Ishikawa (cell line): ENCODE data around the gene CEP43.

Experiments used
- CEBPB ChIP-seq: IDR thresholded peaks from 2 replicates; pipeline ENCODE4 v1.6.1; 2012
- CREB1 ChIP-seq: IDR thresholded peaks from 2 replicates; pipeline ENCODE4 v1.6.1; 2012; ENCODE audit warnings: low read depth
- EGR1 ChIP-seq: IDR thresholded peaks from 2 replicates; pipeline ENCODE4 v1.6.1; 2012
- EP300 ChIP-seq: IDR thresholded peaks from 2 replicates; pipeline ENCODE4 v1.6.1; 2012; ENCODE audit warnings: borderline replicate concordance
- FOXM1 ChIP-seq: IDR thresholded peaks from 2 replicates; pipeline ENCODE4 v1.6.1; 2012; ENCODE audit warnings: low read depth, borderline replicate concordance
- NFIC ChIP-seq: IDR thresholded peaks from 2 replicates; pipeline ENCODE4 v1.6.1; 2012
- RAD21 ChIP-seq: IDR thresholded peaks from 2 replicates; pipeline ENCODE4 v1.6.1; 2012; ENCODE audit warnings: low read depth
- TAF1 ChIP-seq: IDR thresholded peaks from 2 replicates; pipeline ENCODE4 v1.6.1; 2012; ENCODE audit warnings: low read depth, mild to moderate bottlenecking
- TCF12 ChIP-seq: IDR thresholded peaks from 2 replicates; pipeline ENCODE4 v1.6.1; 2012; ENCODE audit warnings: low read depth
- TEAD4 ChIP-seq: IDR thresholded peaks from 2 replicates; pipeline ENCODE4 v1.6.1; 2012
- YY1 ChIP-seq: IDR thresholded peaks from 2 replicates; pipeline ENCODE4 v1.6.1; 2012; ENCODE audit warnings: low read depth
- ZBTB7A ChIP-seq: IDR thresholded peaks from 2 replicates; pipeline ENCODE4 v1.6.1; 2012; ENCODE audit warnings: low read depth
- TF ChIP-seq, protein P1 (sequence below): IDR thresholded peaks from 2 replicates; pipeline ENCODE4 v1.6.1; 2012
- TF ChIP-seq, protein P2 (sequence below): IDR thresholded peaks from 2 replicates; pipeline ENCODE4 v1.6.1; 2012; ENCODE audit warnings: low read depth, mild to moderate bottlenecking
- TF ChIP-seq, protein P3 (sequence below): IDR thresholded peaks from 2 replicates; pipeline ENCODE4 v1.6.1; 2012

CEP43 gene

DNA sequence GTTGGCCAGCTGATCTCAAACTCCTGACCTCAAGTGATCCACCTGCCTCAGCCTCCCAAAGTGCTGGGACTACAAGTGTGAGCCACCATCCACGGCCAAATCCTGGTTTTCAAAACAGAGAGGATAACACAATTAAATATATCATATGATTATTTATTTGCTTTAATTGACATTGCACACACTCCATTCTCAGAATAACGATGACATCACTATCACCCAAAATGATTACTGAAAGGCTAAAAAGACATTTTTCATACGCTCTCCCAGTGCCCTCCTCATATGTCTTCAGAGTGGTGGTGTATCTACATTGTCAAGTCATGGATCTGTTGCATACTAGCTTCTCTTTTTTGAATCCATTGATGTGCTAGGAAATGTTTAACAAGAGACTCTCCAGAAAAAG, 18.5 kb upstream of the CEP43 start:
- TF ChIP-seq YY1: no peak
- TF ChIP-seq, protein P1, sequence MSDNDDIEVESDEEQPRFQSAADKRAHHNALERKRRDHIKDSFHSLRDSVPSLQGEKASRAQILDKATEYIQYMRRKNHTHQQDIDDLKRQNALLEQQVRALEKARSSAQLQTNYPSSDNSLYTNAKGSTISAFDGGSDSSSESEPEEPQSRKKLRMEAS: no peak
- no peak for TF ChIP-seq RAD21
- TF ChIP-seq CREB1: no peak
- TF ChIP-seq CEBPB: no peak
- TF ChIP-seq ZBTB7A: no peak
- TF ChIP-seq EGR1: no peak
- no peak for TF ChIP-seq TCF12
- no peak for TF ChIP-seq EP300
- TF ChIP-seq NFIC: no peak
- TF ChIP-seq TAF1: no peak
- no peak for TF ChIP-seq TEAD4
- no peak for TF ChIP-seq FOXM1
- TF ChIP-seq, protein P2, sequence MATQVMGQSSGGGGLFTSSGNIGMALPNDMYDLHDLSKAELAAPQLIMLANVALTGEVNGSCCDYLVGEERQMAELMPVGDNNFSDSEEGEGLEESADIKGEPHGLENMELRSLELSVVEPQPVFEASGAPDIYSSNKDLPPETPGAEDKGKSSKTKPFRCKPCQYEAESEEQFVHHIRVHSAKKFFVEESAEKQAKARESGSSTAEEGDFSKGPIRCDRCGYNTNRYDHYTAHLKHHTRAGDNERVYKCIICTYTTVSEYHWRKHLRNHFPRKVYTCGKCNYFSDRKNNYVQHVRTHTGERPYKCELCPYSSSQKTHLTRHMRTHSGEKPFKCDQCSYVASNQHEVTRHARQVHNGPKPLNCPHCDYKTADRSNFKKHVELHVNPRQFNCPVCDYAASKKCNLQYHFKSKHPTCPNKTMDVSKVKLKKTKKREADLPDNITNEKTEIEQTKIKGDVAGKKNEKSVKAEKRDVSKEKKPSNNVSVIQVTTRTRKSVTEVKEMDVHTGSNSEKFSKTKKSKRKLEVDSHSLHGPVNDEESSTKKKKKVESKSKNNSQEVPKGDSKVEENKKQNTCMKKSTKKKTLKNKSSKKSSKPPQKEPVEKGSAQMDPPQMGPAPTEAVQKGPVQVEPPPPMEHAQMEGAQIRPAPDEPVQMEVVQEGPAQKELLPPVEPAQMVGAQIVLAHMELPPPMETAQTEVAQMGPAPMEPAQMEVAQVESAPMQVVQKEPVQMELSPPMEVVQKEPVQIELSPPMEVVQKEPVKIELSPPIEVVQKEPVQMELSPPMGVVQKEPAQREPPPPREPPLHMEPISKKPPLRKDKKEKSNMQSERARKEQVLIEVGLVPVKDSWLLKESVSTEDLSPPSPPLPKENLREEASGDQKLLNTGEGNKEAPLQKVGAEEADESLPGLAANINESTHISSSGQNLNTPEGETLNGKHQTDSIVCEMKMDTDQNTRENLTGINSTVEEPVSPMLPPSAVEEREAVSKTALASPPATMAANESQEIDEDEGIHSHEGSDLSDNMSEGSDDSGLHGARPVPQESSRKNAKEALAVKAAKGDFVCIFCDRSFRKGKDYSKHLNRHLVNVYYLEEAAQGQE: no peak
- TF ChIP-seq, protein P3, sequence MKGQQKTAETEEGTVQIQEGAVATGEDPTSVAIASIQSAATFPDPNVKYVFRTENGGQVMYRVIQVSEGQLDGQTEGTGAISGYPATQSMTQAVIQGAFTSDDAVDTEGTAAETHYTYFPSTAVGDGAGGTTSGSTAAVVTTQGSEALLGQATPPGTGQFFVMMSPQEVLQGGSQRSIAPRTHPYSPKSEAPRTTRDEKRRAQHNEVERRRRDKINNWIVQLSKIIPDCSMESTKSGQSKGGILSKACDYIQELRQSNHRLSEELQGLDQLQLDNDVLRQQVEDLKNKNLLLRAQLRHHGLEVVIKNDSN: no peak

DNA sequence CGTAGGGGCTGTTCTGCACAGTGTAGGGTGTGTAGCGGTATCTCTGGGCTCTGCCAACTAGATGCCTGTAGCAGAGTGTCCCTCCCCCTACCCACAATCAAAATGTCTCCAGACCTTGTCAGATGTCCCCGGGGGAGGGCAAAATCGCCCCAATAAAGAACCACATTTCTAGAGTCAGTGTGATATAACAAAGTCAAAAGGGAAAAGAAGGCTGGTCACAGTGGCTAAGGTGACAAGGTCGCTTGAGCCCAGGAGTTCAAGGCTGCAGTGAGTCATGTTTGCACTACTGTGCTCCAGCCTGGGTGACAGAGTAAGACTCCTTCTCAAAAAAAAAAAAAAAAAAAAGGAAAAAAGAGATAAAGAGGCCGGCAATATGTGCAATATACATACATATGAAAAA, 11.7 kb upstream of the CEP43 start:
- no peak for TF ChIP-seq RAD21
- TF ChIP-seq TAF1: no peak
- TF ChIP-seq, protein P1: no peak
- no peak for TF ChIP-seq NFIC
- no peak for TF ChIP-seq TEAD4
- TF ChIP-seq, protein P3: no peak
- no peak for TF ChIP-seq YY1
- TF ChIP-seq CEBPB: no peak
- TF ChIP-seq, protein P2: no peak
- TF ChIP-seq EGR1: no peak
- no peak for TF ChIP-seq CREB1
- TF ChIP-seq FOXM1: no peak
- no peak for TF ChIP-seq ZBTB7A
- no peak for TF ChIP-seq EP300

DNA sequence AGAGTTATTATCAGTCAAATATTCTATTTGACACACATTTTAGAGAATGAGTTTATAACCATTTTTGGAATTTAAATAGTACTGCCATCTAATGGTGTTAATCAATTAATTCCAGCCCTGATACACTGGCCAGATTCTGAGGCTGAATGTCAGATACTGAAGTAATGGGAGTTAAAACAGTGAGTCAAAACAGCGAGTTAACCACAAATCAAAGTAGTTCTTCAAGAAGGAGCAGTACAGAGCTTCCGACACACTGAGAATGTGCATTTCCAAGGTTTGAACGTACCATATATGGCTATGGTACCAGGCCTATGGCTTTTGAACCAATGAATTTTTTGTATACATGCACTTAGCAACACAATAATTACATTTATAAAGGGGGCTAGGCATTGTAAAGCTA, 11.3 kb upstream of the CEP43 start:
- TF ChIP-seq EGR1 (no peak), TAF1 (no peak), NFIC (no peak), CEBPB (no peak), TCF12 (no peak), EP300 (no peak), ZBTB7A (no peak), RAD21 (no peak), FOXM1 (no peak), TEAD4 (no peak), CREB1 (no peak), YY1 (no peak)
- TF ChIP-seq, protein P2: no peak
- TF ChIP-seq, protein P1: no peak
- TF ChIP-seq, protein P3: no peak

DNA sequence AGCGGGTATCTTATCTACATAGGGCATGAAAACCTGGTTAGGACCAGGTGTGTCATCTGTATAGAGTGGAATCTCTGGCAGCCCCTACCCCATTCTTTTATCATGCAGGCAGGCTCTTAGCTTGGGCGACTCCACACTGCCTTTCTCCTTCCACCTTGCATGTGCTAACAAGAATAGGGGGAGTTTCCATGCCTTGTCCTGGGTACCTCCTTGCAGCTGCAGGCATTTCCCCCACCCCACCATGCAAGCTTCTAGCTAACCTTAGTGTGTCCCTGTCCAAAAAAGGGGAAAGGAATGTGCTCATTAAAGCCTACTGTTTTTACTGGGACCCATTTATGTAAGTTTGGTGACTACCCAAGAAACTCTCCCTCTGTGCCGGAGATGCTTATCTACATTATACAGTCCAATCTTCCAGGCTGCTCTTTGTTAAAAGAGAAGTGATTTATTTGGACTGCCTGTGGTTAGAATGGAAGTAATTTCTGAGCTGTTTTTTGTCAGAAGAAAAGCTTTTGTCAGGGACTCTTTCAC, 10.5 kb upstream of the CEP43 start:
- TF ChIP-seq ZBTB7A (no peak), CREB1 (no peak), RAD21 (no peak), EP300 (no peak), TEAD4 (no peak), TCF12 (no peak), EGR1 (no peak), NFIC (no peak), CEBPB (no peak)
- TF ChIP-seq, protein P2: no peak
- TF ChIP-seq, protein P1: no peak
